Mesendoderm (in vitro differentiated cells): ENCODE results near the gene HCFC1R1.

Experiments used
- DNase-seq: peaks from one replicate; pipeline ENCODE4 v3.0.0; 2013
- H2AK5ac ChIP-seq: 2 replicates; pipeline ENCODE4 v1.6.1; 2013; ENCODE audit warnings: low read length, inconsistent platforms
- H2BK120ac ChIP-seq: 2 replicates; pipeline ENCODE4 v1.6.1; 2013; ENCODE audit warnings: low read depth, mild to moderate bottlenecking, low read length, moderate library complexity, mixed read lengths
- H2BK15ac ChIP-seq: replicated peaks from 2 replicates; pipeline ENCODE4 v1.6.1; 2013; ENCODE audit warnings: low read depth, mild to moderate bottlenecking, moderate library complexity
- H2BK5ac ChIP-seq: 2 replicates; pipeline ENCODE4 v1.6.1; 2013; ENCODE audit warnings: low read length, inconsistent platforms
- H3K18ac ChIP-seq: 2 replicates; pipeline ENCODE4 v1.6.1; 2013; ENCODE audit warnings: mild to moderate bottlenecking, low read length, mixed read lengths
- H3K23ac ChIP-seq: one replicate; pipeline ENCODE4 v1.6.1; 2013; ENCODE audit warnings: low read length
- H3K27ac ChIP-seq: 2 replicates; pipeline ENCODE4 v1.5.1; 2013; ENCODE audit warnings: low read depth, mild to moderate bottlenecking, inconsistent platforms, low read length, moderate library complexity
- H3K27me3 ChIP-seq: 2 replicates; pipeline ENCODE4 v1.6.1; 2013; ENCODE audit warnings: low read length, control low read depth, mild to moderate bottlenecking, inconsistent platforms; ENCODE audit not compliant: insufficient read depth, poor library complexity
- H3K36me3 ChIP-seq: 2 replicates; pipeline ENCODE4 v1.6.1; 2013; ENCODE audit warnings: low read length, inconsistent platforms; ENCODE audit not compliant: control insufficient read depth, insufficient read depth
- H3K4ac ChIP-seq: one replicate; pipeline ENCODE4 v1.6.1; 2013; ENCODE audit warnings: low read depth, mild to moderate bottlenecking, low read length, moderate library complexity
- H3K4me1 ChIP-seq: 2 replicates; pipeline ENCODE4 v1.6.1; 2013; ENCODE audit warnings: low read depth, low read length, inconsistent platforms; ENCODE audit not compliant: control insufficient read depth
- H3K4me2 ChIP-seq: 2 replicates; pipeline ENCODE4 v1.6.1; 2013; ENCODE audit warnings: low read length
- H3K4me3 ChIP-seq: 2 replicates; pipeline ENCODE4 v1.5.1; 2013; ENCODE audit warnings: mild to moderate bottlenecking, low read length
- H3K56ac ChIP-seq: one replicate; pipeline ENCODE4 v1.6.1; 2013; ENCODE audit warnings: low read length
- H3K79me1 ChIP-seq: 2 replicates; pipeline ENCODE4 v1.6.1; 2013; ENCODE audit warnings: low read length, inconsistent platforms
- H3K79me2 ChIP-seq: 2 replicates; pipeline ENCODE4 v1.6.1; 2013; ENCODE audit warnings: mild to moderate bottlenecking, low read length; ENCODE audit not compliant: control insufficient read depth, insufficient read depth
- H3K9ac ChIP-seq: 2 replicates; pipeline ENCODE4 v1.6.1; 2013; ENCODE audit warnings: low read length, inconsistent platforms
- H4K5ac ChIP-seq: one replicate; pipeline ENCODE4 v1.6.1; 2013; ENCODE audit warnings: low read length
- H4K8ac ChIP-seq: one replicate; pipeline ENCODE4 v1.6.1; 2013; ENCODE audit warnings: low read depth, mild to moderate bottlenecking, control low read depth, low read length, moderate library complexity
- WGBS: extraction: QIAGEN DNeasy Blood & Tissue Kit; methylation state at CpG from one replicate; pipeline ENCODE4 v1.1.7; 2013; ENCODE audit warnings: low lambda C conversion rate, missing lambda C conversion rate; ENCODE audit not compliant: insufficient coverage; ENCODE audit errors: extremely low coverage; 5-methylcytosine and 5-hydroxymethylcytosine counted together

The HCFC1R1 gene

GRCh38 chr16:3000540-3000939 lies 23.2 kb downstream of the HCFC1R1 start:
- no peaks in the 10 kb centered on the region for H3K36me3 ChIP-seq
- no peak overlapping the region for H4K8ac ChIP-seq
- H3K79me1 ChIP-seq, result no peaks in the 10 kb centered on the region
- no peak overlapping the region for H2BK15ac ChIP-seq
- H3K4me2 ChIP-seq, result no peak overlapping the region
- DNase-seq, result no peak
- H3K9ac ChIP-seq, result no peak overlapping the region
- H3K4ac ChIP-seq, result no peak overlapping the region
- H4K5ac ChIP-seq, result no peak overlapping the region
- no peak overlapping the region for H3K56ac ChIP-seq
- H2BK120ac ChIP-seq, result no peak overlapping the region
- H3K23ac ChIP-seq, result no peak overlapping the region
- no peaks in the 10 kb centered on the region for H3K27me3 ChIP-seq
- no peaks in the 10 kb centered on the region for H3K79me2 ChIP-seq
- H3K27ac ChIP-seq, result no peak overlapping the region
- H3K4me3 ChIP-seq, result no peak overlapping the region
- no peak overlapping the region for H3K18ac ChIP-seq
- WGBS, result no CpG with 5 or more reads among the region's 4 CpGs
- H3K4me1 ChIP-seq, result no peaks in the 10 kb centered on the region
- H2BK5ac ChIP-seq, result no peak overlapping the region
- no peak overlapping the region for H2AK5ac ChIP-seq

- Histone ChIP-seq H3K27me3 (no peaks in the 10 kb centered on the region), H3K23ac (no peak overlapping the region), H3K56ac (no peak overlapping the region), H3K18ac (no peak overlapping the region), H3K79me1 (no peaks in the 10 kb centered on the region), H3K27ac (no peak overlapping the region), H2AK5ac (no peak overlapping the region), H2BK5ac (no peak overlapping the region), H3K9ac (no peak overlapping the region), H3K36me3 (no peaks in the 10 kb centered on the region), H3K4ac (no peak overlapping the region), H3K4me1 (no peaks in the 10 kb centered on the region), H4K5ac (no peak overlapping the region), H2BK15ac (no peak overlapping the region), H3K4me2 (no peak overlapping the region), H4K8ac (no peak overlapping the region), H2BK120ac (no peak overlapping the region), H3K79me2 (no peaks in the 10 kb centered on the region), H3K4me3 (no peak overlapping the region)
- WGBS, result no CpG with 5 or more reads among the region's 6 CpGs
- DNase-seq, result no peak
Measured at GRCh38 chr16:2999929-3000328, 23.8 kb downstream of the HCFC1R1 start.

- no peaks in the 10 kb centered on the region for H3K4me1 ChIP-seq
- H3K9ac ChIP-seq, result no peak overlapping the region
- no peak overlapping the region for H2BK120ac ChIP-seq
- no CpG with 5 or more reads among the region's 13 CpGs for WGBS
- H2BK15ac ChIP-seq, result no peak overlapping the region
- H3K23ac ChIP-seq, result no peak overlapping the region
- H3K27ac ChIP-seq, result no peak overlapping the region
- H3K4me2 ChIP-seq, result no peak overlapping the region
- H2AK5ac ChIP-seq, result no peak overlapping the region
- no peak overlapping the region for H3K18ac ChIP-seq
- H4K5ac ChIP-seq, result no peak overlapping the region
- no peaks in the 10 kb centered on the region for H3K79me1 ChIP-seq
- no peak overlapping the region for H2BK5ac ChIP-seq
- H3K79me2 ChIP-seq, result no peaks in the 10 kb centered on the region
- no peak overlapping the region for H4K8ac ChIP-seq
- H3K56ac ChIP-seq, result peak overlapping the region; percentile 25
- H3K4me3 ChIP-seq, result no peak overlapping the region
- H3K4ac ChIP-seq, result no peak overlapping the region
- H3K36me3 ChIP-seq, result no peaks in the 10 kb centered on the region
- H3K27me3 ChIP-seq, result no peaks in the 10 kb centered on the region
- DNase-seq, result no peak
Measured at GRCh38 chr16:2996298-2996697, 27.4 kb downstream of the HCFC1R1 start.

- no peak for DNase-seq
- H3K36me3 ChIP-seq, result no peaks in the 10 kb centered on the region
- no peak overlapping the region for H2AK5ac ChIP-seq
- H3K79me2 ChIP-seq, result no peaks in the 10 kb centered on the region
- no peak overlapping the region for H2BK5ac ChIP-seq
- no peak overlapping the region for H3K4ac ChIP-seq
- H3K9ac ChIP-seq, result no peak overlapping the region
- H3K4me3 ChIP-seq, result no peak overlapping the region
- H3K56ac ChIP-seq, result no peak overlapping the region
- no peak overlapping the region for H2BK120ac ChIP-seq
- H3K27ac ChIP-seq, result no peak overlapping the region
- WGBS, result no CpG with 5 or more reads among the region's 14 CpGs
- H3K27me3 ChIP-seq, result no peaks in the 10 kb centered on the region
- H4K5ac ChIP-seq, result no peak overlapping the region
- H4K8ac ChIP-seq, result no peak overlapping the region
- H2BK15ac ChIP-seq, result no peak overlapping the region
- H3K4me2 ChIP-seq, result no peak overlapping the region
- no peak overlapping the region for H3K18ac ChIP-seq
- no peaks in the 10 kb centered on the region for H3K79me1 ChIP-seq
- no peak overlapping the region for H3K23ac ChIP-seq
- no peaks in the 10 kb centered on the region for H3K4me1 ChIP-seq
Measured at GRCh38 chr16:2992383-2993081, 31.2 kb downstream of the HCFC1R1 start.

- no peak overlapping the region for H4K8ac ChIP-seq
- no peaks in the 10 kb centered on the region for H3K79me1 ChIP-seq
- WGBS, result no CpG with 5 or more reads among the region's 12 CpGs
- H3K27me3 ChIP-seq, result no peaks in the 10 kb centered on the region
- no peaks in the 10 kb centered on the region for H3K4me1 ChIP-seq
- H3K23ac ChIP-seq, result no peak overlapping the region
- H3K36me3 ChIP-seq, result no peaks in the 10 kb centered on the region
- no peak overlapping the region for H3K27ac ChIP-seq
- no peak overlapping the region for H3K4me2 ChIP-seq
- no peak overlapping the region for H3K4ac ChIP-seq
- H3K9ac ChIP-seq, result no peak overlapping the region
- H3K56ac ChIP-seq, result no peak overlapping the region
- no peak overlapping the region for H2BK120ac ChIP-seq
- H3K79me2 ChIP-seq, result no peaks in the 10 kb centered on the region
- no peak for DNase-seq
- H2AK5ac ChIP-seq, result no peak overlapping the region
- no peak overlapping the region for H4K5ac ChIP-seq
- no peak overlapping the region for H3K18ac ChIP-seq
- no peak overlapping the region for H2BK15ac ChIP-seq
- H2BK5ac ChIP-seq, result no peak overlapping the region
- H3K4me3 ChIP-seq, result no peak overlapping the region
Measured at GRCh38 chr16:2991566-2992261, 32.0 kb downstream of the HCFC1R1 start.
